ENCODE measurements around the gene RAB41.

Gene RAB41

GRCh38 chrX:70264784-70265183, 17.2 kb upstream of the RAB41 start:
- TF ChIP-seq GATA3 (IDR thresholded peaks at IDR 0.05; ENCODE audit: low read depth, low read length) (no peak), GATA2 (IDR thresholded peaks at IDR 0.05; ENCODE audit: low read depth, low read length) (no peak)

GRCh38 chrX:70268034-70268433, 13.9 kb upstream of the RAB41 start, which contains the start of gene ARR3:
TSS of gene ARR3 (plus strand) at chrX:70268334. CDS start at chrX:70269386, 1,052 bp downstream.
- no peak for TF ChIP-seq GATA3 (IDR thresholded peaks at IDR 0.05; ENCODE audit: low read depth, low read length)
- TF ChIP-seq GATA2 (IDR thresholded peaks at IDR 0.05; ENCODE audit: low read depth, low read length): no peak

GRCh38 chrX:70279081-70279480, 2.9 kb upstream of the RAB41 start:
- TF ChIP-seq GATA3 (IDR thresholded peaks at IDR 0.05; ENCODE audit: low read depth, low read length) (no peak), GATA2 (IDR thresholded peaks at IDR 0.05; ENCODE audit: low read depth, low read length) (no peak)

GRCh38 chrX:70280573-70280972, 1.4 kb upstream of the RAB41 start:
- TF ChIP-seq GATA3 (IDR thresholded peaks at IDR 0.05; ENCODE audit: low read depth, low read length) (no peak), GATA2 (IDR thresholded peaks at IDR 0.05; ENCODE audit: low read depth, low read length) (no peak)

GRCh38 chrX:70289168-70289792, 7.3 kb downstream of the RAB41 start:
- TF ChIP-seq GATA2 (IDR thresholded peaks at IDR 0.05; ENCODE audit: low read depth, low read length) (no peak), GATA3 (IDR thresholded peaks at IDR 0.05; ENCODE audit: low read depth, low read length) (no peak)

- no peak for TF ChIP-seq GATA3 (IDR thresholded peaks at IDR 0.05; ENCODE audit: low read depth, low read length)
- no peak for TF ChIP-seq GATA2 (IDR thresholded peaks at IDR 0.05; ENCODE audit: low read depth, low read length)
Measured at GRCh38 chrX:70289793-70290770, 8.1 kb downstream of the RAB41 start, which contains the start of the genes KIF4A and PDZD11. TSS of gene KIF4A (plus strand) at chrX:70290104. CDS start at chrX:70290459, 355 bp downstream. TSS of gene PDZD11 (minus strand) at chrX:70289927. CDS start at chrX:70289341, 586 bp downstream.

GRCh38 chrX:70292788-70293187, 10.8 kb downstream of the RAB41 start:
- TF ChIP-seq GATA2 (IDR thresholded peaks at IDR 0.05; ENCODE audit: low read depth, low read length): no peak
- TF ChIP-seq GATA3 (IDR thresholded peaks at IDR 0.05; ENCODE audit: low read depth, low read length): no peak

GRCh38 chrX:70293621-70294020, 11.6 kb downstream of the RAB41 start:
- no peak for TF ChIP-seq GATA2 (IDR thresholded peaks at IDR 0.05; ENCODE audit: low read depth, low read length)
- TF ChIP-seq GATA3 (IDR thresholded peaks at IDR 0.05; ENCODE audit: low read depth, low read length): no peak

- TF ChIP-seq GATA2 (IDR thresholded peaks at IDR 0.05; ENCODE audit: low read depth, low read length): no peak
- TF ChIP-seq GATA3 (IDR thresholded peaks at IDR 0.05; ENCODE audit: low read depth, low read length): no peak
Measured at GRCh38 chrX:70301716-70302115, 19.7 kb downstream of the RAB41 start.

- TF ChIP-seq GATA2 (IDR thresholded peaks at IDR 0.05; ENCODE audit: low read depth, low read length) (no peak), GATA3 (IDR thresholded peaks at IDR 0.05; ENCODE audit: low read depth, low read length) (no peak)
Measured at GRCh38 chrX:70313503-70313902, 31.5 kb downstream of the RAB41 start.

GRCh38 chrX:70322784-70323183, 40.8 kb downstream of the RAB41 start:
- TF ChIP-seq GATA2 (IDR thresholded peaks at IDR 0.05; ENCODE audit: low read depth, low read length) (no peak), GATA3 (IDR thresholded peaks at IDR 0.05; ENCODE audit: low read depth, low read length) (no peak)

- no peak for TF ChIP-seq GATA3 (IDR thresholded peaks at IDR 0.05; ENCODE audit: low read depth, low read length)
- TF ChIP-seq GATA2 (IDR thresholded peaks at IDR 0.05; ENCODE audit: low read depth, low read length): no peak
Measured at GRCh38 chrX:70324326-70324725, 42.4 kb downstream of the RAB41 start.

- TF ChIP-seq GATA2 (IDR thresholded peaks at IDR 0.05; ENCODE audit: low read depth, low read length) (no peak), GATA3 (IDR thresholded peaks at IDR 0.05; ENCODE audit: low read depth, low read length) (no peak)
Measured at GRCh38 chrX:70331161-70331560, 49.2 kb downstream of the RAB41 start.

GRCh38 chrX:70332600-70332999, 50.6 kb downstream of the RAB41 start:
- TF ChIP-seq GATA3 (IDR thresholded peaks at IDR 0.05; ENCODE audit: low read depth, low read length) (no peak), GATA2 (IDR thresholded peaks at IDR 0.05; ENCODE audit: low read depth, low read length) (no peak)

All from SH-SY5Y (cell line).